KOPT-K1 (cell line): Measurements from ENCODE around the gene MITF.

Experiments
- H3K27ac ChIP-seq: fragments of 200-600 bp; sonication (generic); 2 replicates; pipeline ENCODE4 v1.5.1; 2016; ENCODE audit warnings: antibody characterized with exemption, mild to moderate bottlenecking, low read depth, low read length; ENCODE audit not compliant: poor library complexity, severe bottlenecking
- H3K36me3 ChIP-seq: fragments of 200-600 bp; sonication (generic); 2 replicates; pipeline ENCODE4 v1.5.1; 2017; ENCODE audit warnings: antibody characterized with exemption, mild to moderate bottlenecking, low read length, moderate library complexity; ENCODE audit not compliant: insufficient read depth
- H3K9me3 ChIP-seq: fragments of 200-600 bp; sonication (generic); 2 replicates; pipeline ENCODE4 v1.5.1; 2017; ENCODE audit warnings: antibody characterized with exemption, low read length, mild to moderate bottlenecking; ENCODE audit not compliant: insufficient read depth, poor library complexity, severe bottlenecking

Gene MITF

GRCh38 chr3:70000028-70000410, 260.8 kb downstream of the MITF start:
- no peak overlapping the region for H3K27ac ChIP-seq
- no peaks in the 10 kb centered on the region for H3K36me3 ChIP-seq

DNA sequence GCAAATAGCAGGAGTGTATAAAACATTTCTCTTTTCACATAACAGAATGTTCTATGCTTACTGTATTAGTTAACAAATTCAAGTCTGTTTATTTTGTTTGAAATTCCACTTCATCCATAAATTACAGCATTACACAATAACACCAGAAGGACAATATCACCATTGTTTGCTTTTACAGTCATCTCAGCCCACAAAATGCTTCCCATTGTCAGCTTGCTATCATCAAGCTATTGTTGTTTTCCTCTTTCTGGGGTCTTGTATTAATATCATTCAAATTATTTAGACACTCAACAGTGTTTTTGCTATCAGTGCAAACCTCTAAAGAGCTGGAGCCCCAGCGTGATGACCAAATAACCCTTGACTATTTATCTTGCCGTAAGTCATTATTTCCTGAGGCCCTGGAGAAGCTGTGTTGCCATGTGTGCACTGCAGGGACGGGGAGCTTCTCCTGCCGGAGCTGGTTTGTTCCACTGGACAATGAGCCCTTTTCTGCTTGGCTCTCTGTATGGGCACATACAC, 261.4 kb downstream of the MITF start:
- no peak overlapping the region for H3K27ac ChIP-seq

More at GRCh38 chr3:70000028-70000410, 260.8 kb downstream of the MITF start:
- no peaks in the 10 kb centered on the region for H3K9me3 ChIP-seq

GRCh38 chr3:70003119-70003518, 263.9 kb downstream of the MITF start:
- no peak overlapping the region for H3K27ac ChIP-seq
- H3K36me3 ChIP-seq = no peaks in the 10 kb centered on the region
- H3K9me3 ChIP-seq = no peaks in the 10 kb centered on the region

More for the DNA sequence above, 261.4 kb downstream of the MITF start:
- no peaks in the 10 kb centered on the region for H3K9me3 ChIP-seq
- H3K36me3 ChIP-seq = no peaks in the 10 kb centered on the region

GRCh38 chr3:70006089-70006488, 266.8 kb downstream of the MITF start:
- Histone ChIP-seq H3K27ac (no peak overlapping the region), H3K9me3 (no peaks in the 10 kb centered on the region), H3K36me3 (no peaks in the 10 kb centered on the region)

DNA sequence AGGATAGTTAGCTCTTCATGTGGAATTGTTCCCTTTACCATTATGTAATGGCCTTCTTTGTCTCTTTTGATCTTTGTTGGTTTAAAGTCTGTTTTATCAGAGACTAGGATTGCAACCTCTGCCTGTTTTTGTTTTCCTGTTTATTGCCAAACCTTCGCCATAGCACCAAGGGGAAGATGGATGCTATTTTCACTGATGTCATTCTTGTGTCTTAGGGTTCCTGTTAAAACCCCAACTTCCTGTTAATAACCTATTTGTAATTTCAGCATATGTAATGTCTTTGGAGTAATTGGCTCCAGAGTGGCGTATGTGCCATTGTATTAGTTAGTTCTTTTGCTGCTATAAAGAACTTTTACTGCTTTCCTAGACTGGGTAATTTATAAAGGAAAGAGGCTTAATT, 271.1 kb downstream of the MITF start:
- Histone ChIP-seq H3K27ac (no peak overlapping the region), H3K9me3 (no peaks in the 10 kb centered on the region), H3K36me3 (no peaks in the 10 kb centered on the region)

DNA sequence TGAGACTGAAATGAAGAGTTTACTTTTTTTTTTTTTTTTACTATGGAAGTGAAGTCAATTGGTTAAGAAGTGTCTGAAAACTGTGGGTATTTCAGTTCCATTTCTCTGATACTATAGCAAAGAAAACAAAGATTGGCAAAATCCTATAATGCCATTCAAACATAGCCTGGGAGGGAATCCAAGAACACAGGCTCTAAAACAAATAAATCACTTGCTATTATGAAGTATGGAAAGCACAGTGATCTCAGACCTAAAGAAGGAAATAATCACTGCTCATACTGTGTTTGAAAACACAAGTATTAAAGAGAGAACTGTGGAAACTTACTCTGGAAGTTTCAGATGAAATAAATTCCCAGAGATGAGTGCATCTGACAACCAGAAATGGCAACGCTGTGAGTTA, 272.3 kb downstream of the MITF start:
- H3K36me3 ChIP-seq = no peaks in the 10 kb centered on the region
- H3K27ac ChIP-seq = no peak overlapping the region
- no peaks in the 10 kb centered on the region for H3K9me3 ChIP-seq
